ENCODE data around the gene IQCH.

Gene IQCH

GRCh38 chr15:67396114-67396513 is 141.5 kb downstream of the IQCH start:
- no peak overlapping the region for H2AFZ ChIP-seq (ENCODE audit: low read depth)
- H3K27me3 ChIP-seq (ENCODE audit: insufficient read depth, low read depth) = no peaks in the 10 kb centered on the region
- H3K4me3 ChIP-seq (IDR thresholded peaks at IDR 0.05; ENCODE audit: insufficient read depth, low read depth, low read length) = no peak overlapping the region
- no peaks in the 10 kb centered on the region for H4K20me1 ChIP-seq (ENCODE audit: insufficient read depth)
- H3K36me3 ChIP-seq (ENCODE audit: insufficient read depth) = no peaks in the 10 kb centered on the region
- no peak overlapping the region for H3K4me2 ChIP-seq
- no peak for TF ChIP-seq CTCF (conservative IDR thresholded peaks at IDR 0.05; ENCODE audit: low read depth, low read length)
- no peaks in the 10 kb centered on the region for H3K4me1 ChIP-seq (ENCODE audit: low read depth, poor library complexity, severe bottlenecking)
- no peak overlapping the region for H3K9ac ChIP-seq
- no peak overlapping the region for H3K27ac ChIP-seq
- H3K79me2 ChIP-seq (ENCODE audit: insufficient read depth, low read depth) = no peaks in the 10 kb centered on the region

GRCh38 chr15:67397139-67397538 is 142.6 kb downstream of the IQCH start:
- no peaks in the 10 kb centered on the region for H3K79me2 ChIP-seq (ENCODE audit: insufficient read depth, low read depth)
- H4K20me1 ChIP-seq (ENCODE audit: insufficient read depth) = no peaks in the 10 kb centered on the region
- no peak for TF ChIP-seq CTCF (conservative IDR thresholded peaks at IDR 0.05; ENCODE audit: low read depth, low read length)
- no peak overlapping the region for H2AFZ ChIP-seq (ENCODE audit: low read depth)
- no peaks in the 10 kb centered on the region for H3K4me1 ChIP-seq (ENCODE audit: low read depth, poor library complexity, severe bottlenecking)
- H3K4me3 ChIP-seq (IDR thresholded peaks at IDR 0.05; ENCODE audit: insufficient read depth, low read depth, low read length) = no peak overlapping the region
- no peak overlapping the region for H3K27ac ChIP-seq
- no peak overlapping the region for H3K4me2 ChIP-seq
- H3K27me3 ChIP-seq (ENCODE audit: insufficient read depth, low read depth) = no peaks in the 10 kb centered on the region
- no peak overlapping the region for H3K9ac ChIP-seq
- no peaks in the 10 kb centered on the region for H3K36me3 ChIP-seq (ENCODE audit: insufficient read depth)

- H3K9ac ChIP-seq = no peak overlapping the region
- no peak overlapping the region for H3K27ac ChIP-seq
- no peak for TF ChIP-seq CTCF (conservative IDR thresholded peaks at IDR 0.05; ENCODE audit: low read depth, low read length)
- no peaks in the 10 kb centered on the region for H3K36me3 ChIP-seq (ENCODE audit: insufficient read depth)
- no peaks in the 10 kb centered on the region for H3K27me3 ChIP-seq (ENCODE audit: insufficient read depth, low read depth)
- H2AFZ ChIP-seq (ENCODE audit: low read depth) = no peak overlapping the region
- no peaks in the 10 kb centered on the region for H3K4me1 ChIP-seq (ENCODE audit: low read depth, poor library complexity, severe bottlenecking)
- H3K4me2 ChIP-seq = no peak overlapping the region
- no peaks in the 10 kb centered on the region for H3K79me2 ChIP-seq (ENCODE audit: insufficient read depth, low read depth)
- no peak overlapping the region for H3K4me3 ChIP-seq (IDR thresholded peaks at IDR 0.05; ENCODE audit: insufficient read depth, low read depth, low read length)
- H4K20me1 ChIP-seq (ENCODE audit: insufficient read depth) = no peaks in the 10 kb centered on the region
Observed at GRCh38 chr15:67399925-67400324, 145.3 kb downstream of the IQCH start.

- Histone ChIP-seq H3K27me3 (ENCODE audit: insufficient read depth, low read depth) (no peaks in the 10 kb centered on the region), H3K27ac (no peak overlapping the region), H2AFZ (ENCODE audit: low read depth) (no peak overlapping the region), H3K4me2 (no peak overlapping the region), H4K20me1 (ENCODE audit: insufficient read depth) (no peaks in the 10 kb centered on the region), H3K36me3 (ENCODE audit: insufficient read depth) (no peaks in the 10 kb centered on the region), H3K4me1 (ENCODE audit: low read depth, poor library complexity, severe bottlenecking) (no peaks in the 10 kb centered on the region), H3K9ac (no peak overlapping the region), H3K79me2 (ENCODE audit: insufficient read depth, low read depth) (no peaks in the 10 kb centered on the region), H3K4me3 (IDR thresholded peaks at IDR 0.05; ENCODE audit: insufficient read depth, low read depth, low read length) (no peak overlapping the region)
- TF ChIP-seq CTCF (conservative IDR thresholded peaks at IDR 0.05; ENCODE audit: low read depth, low read length) = no peak
Observed at GRCh38 chr15:67400890-67401289, 146.3 kb downstream of the IQCH start.

GRCh38 chr15:67401336-67401735 is 146.8 kb downstream of the IQCH start:
- H2AFZ ChIP-seq (ENCODE audit: low read depth) = no peak overlapping the region
- no peaks in the 10 kb centered on the region for H3K4me1 ChIP-seq (ENCODE audit: low read depth, poor library complexity, severe bottlenecking)
- no peaks in the 10 kb centered on the region for H4K20me1 ChIP-seq (ENCODE audit: insufficient read depth)
- no peaks in the 10 kb centered on the region for H3K79me2 ChIP-seq (ENCODE audit: insufficient read depth, low read depth)
- no peak for TF ChIP-seq CTCF (conservative IDR thresholded peaks at IDR 0.05; ENCODE audit: low read depth, low read length)
- no peak overlapping the region for H3K4me3 ChIP-seq (IDR thresholded peaks at IDR 0.05; ENCODE audit: insufficient read depth, low read depth, low read length)
- H3K27me3 ChIP-seq (ENCODE audit: insufficient read depth, low read depth) = no peaks in the 10 kb centered on the region
- no peak overlapping the region for H3K27ac ChIP-seq
- H3K36me3 ChIP-seq (ENCODE audit: insufficient read depth) = no peaks in the 10 kb centered on the region
- H3K9ac ChIP-seq = no peak overlapping the region
- H3K4me2 ChIP-seq = no peak overlapping the region

Measured in KMS-11 (cell line).